Esophagus muscularis mucosa (tissue), 4 donors: ENCODE data around the gene NTRK3.

Source experiments
- CTCF ChIP-seq, 3 experiments: fragments of 200-600 bp in 2 of 3; fragments of 450-650 bp in 1 of 3; sonication (generic) in 2 of 3; IDR thresholded peaks; one replicate each; pipeline ENCODE4 v1.5.1; 2017 to 2019; ENCODE audit warnings: antibody characterized with exemption in 3 of 3, mild to moderate bottlenecking in 2 of 3, moderate library complexity in 1 of 3
- EP300 ChIP-seq: sonication (generic); formaldehyde crosslinking; IDR thresholded peaks from one replicate; pipeline ENCODE4 v1.6.1; 2017; ENCODE audit warnings: antibody characterized with exemption
- POLR2A ChIP-seq: fragments of 450-650 bp; IDR thresholded peaks from one replicate; pipeline ENCODE4 v1.6.1; 2017; ENCODE audit warnings: antibody characterized with exemption, moderate library complexity, mild to moderate bottlenecking, low read depth
- POLR2AphosphoS5 ChIP-seq, 2 donors: sonication (generic); formaldehyde crosslinking; IDR thresholded peaks; one replicate each; pipeline ENCODE4 v1.6.1; 2017; ENCODE audit warnings: antibody characterized with exemption in 2 of 2

GRCh38 chr15:87935583-87935982 is 321.0 kb downstream of the NTRK3 start:
- TF ChIP-seq CTCF (IDR thresholded peaks at IDR 0.05) (no peak), POLR2A (no peak), EP300 (no peak), POLR2AphosphoS5 (IDR thresholded peaks at IDR 0.05) (no peak)
